Erythroblast (primary cell): ENCODE data around the gene KCNJ16.

Experiments used
- DNase-seq, 2 experiments: peaks; one replicate each; lab custom pipeline; 2025; lab: John Stamatoyannopoulos, UW
- GATA1 ChIP-seq: IDR thresholded peaks from 2 replicates; pipeline ENCODE4 v1.6.1; 2011; ENCODE audit warnings: low read depth, mild to moderate bottlenecking, control low read depth, low read length, moderate library complexity
- POLR2A ChIP-seq: IDR thresholded peaks from 2 replicates; pipeline ENCODE4 v1.6.1; 2011; ENCODE audit warnings: mild to moderate bottlenecking, low read length

Gene KCNJ16

DNA sequence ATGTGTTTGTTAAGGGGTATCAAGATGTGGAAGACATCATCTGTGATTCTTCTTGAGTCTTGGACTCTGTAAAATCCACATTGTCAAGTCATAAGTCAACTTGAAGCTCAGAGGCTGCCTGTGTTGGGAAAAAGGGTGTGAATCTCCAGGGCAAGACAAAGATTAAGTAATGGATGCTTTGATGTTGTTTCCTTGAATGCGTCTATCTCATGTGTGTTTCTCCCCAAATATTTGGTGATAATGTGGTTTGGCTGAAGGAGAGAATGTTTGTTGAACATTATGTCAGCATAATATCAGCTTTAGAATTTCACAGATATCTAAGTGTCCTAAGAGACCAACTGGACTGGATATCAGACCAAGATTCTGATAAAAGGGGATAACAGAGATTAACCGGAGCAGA, 24.1 kb upstream of the KCNJ16 start:
- no peak for TF ChIP-seq POLR2A
- DNase-seq: no peak

DNA sequence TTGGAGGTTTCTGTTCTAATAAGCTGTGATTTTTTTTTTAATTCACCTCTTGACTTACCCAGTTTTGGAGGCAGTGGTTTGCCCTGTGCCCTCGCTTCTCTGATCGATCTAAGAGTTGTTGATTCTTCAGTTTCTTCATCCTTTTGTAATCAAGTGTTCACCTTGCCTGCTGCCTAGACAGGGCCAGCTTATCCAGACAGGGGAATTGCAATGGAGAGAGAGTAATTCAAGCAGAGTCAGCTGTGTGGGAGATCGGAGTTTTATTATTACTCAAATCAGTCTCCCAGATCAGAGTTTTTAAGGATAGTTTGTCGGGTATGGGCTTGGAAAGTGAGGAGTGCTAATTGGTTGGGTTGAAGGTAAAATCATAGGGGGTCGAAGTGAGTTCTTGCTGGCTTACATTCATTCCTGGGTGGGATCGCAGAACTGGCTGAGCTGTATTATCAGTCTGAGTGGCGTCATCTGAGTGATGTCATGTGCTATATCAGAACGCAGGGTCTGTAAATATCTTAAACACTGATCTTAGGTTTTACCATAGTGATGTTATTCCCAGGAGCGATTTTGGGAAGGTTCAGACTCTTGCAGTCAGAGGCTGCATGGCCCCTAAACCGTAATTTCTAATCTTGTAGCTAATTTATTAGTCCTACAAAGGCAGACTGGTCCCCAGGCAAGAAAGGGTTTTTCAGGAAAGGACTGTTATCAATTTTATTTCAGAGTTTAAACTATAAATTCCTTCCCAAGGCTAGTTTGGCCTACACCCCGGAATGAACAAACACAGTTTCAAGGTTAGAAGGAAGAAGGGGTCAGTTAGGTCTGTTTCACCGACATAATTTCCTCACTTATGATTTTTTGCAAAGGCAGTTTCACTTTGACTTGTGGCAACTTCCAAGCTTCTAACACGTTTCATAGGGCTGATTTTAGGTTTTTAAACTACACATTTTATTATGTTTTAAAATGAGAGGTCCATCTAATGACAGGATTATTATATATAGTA, 21.5 kb upstream of the KCNJ16 start:
- no peak for DNase-seq
- no peak for TF ChIP-seq POLR2A
- no peak for TF ChIP-seq GATA1

DNA sequence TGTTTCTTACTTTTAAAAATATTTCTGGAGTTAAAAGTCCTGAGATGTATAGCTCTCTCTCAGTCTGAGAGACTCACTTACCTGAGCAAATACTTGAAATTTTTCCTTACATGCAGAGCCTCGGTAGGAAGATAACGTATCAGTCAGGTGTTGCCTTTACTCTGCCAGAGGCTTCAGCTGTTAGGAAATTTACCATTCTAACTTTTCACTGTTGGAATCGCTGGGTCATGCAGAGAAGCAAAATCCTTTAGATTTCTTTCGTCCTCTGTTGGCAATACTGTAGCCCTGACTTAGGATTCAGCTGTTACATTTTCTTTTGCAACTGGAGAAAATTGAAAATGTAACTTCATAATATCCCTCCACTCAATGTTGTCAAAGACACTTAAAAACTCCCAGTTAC, 20.0 kb upstream of the KCNJ16 start:
- TF ChIP-seq POLR2A (no peak), GATA1 (no peak)
- DNase-seq: no peak

DNA sequence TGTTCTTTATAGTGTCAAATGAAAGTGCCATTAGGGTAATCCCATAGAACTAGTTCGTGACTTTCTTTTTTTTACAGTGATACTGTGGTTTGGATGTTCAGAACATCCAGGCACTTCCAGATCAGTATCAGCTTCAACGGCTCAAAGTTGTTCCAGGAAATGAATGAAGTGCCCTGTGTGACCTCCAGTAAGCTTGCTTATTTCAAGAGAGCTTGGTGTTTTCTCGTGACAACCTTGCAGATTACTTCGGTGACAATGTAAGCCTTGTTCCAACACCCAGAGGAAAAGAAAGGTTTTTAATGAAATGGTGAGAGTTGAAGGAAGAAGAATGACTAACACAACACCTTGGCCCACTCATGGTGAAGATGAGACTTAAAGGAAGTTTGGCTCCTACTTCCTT, 16.0 kb upstream of the KCNJ16 start:
- TF ChIP-seq GATA1: no peak
- no peak for TF ChIP-seq POLR2A
- DNase-seq: no peak

DNA sequence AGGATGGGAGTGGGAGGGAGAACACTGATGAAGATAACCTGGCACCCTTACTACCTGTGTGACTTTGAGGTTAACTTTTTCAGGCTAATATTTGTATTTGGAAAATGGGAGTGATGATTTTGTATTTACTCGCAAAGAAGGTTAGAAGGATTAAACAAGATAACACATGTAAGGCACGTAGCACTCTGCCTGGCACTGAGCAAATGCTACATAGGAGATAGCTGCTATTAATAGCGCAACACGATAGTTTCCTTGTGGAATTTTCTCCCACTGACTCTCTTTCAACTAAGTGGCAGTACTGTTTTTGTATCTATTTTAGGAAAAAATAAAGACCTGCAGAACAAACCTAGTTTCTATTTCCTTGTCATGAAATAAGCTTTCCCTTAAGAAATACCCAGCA, 15.4 kb upstream of the KCNJ16 start:
- no peak for DNase-seq
- TF ChIP-seq POLR2A: no peak
- TF ChIP-seq GATA1: no peak

DNA sequence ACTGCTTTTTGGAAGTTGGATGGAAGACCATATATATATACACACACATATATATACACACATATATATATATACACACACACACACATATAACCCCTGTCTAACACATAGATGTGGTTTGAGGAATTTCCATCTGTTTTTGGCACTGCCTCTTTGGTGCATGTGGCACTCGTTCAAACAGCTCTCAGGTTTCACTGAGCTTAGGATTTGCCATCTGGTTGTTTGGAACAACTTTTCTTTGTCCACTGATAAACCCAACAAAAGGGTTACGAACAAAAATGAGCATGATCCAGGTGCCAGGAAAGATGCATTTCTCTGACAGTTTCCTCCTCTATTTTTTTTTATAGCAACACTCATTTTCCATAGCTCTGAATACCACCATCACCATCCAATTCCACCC, 14.6 kb upstream of the KCNJ16 start:
- no peak for DNase-seq
- TF ChIP-seq POLR2A: no peak
- TF ChIP-seq GATA1: no peak

DNA sequence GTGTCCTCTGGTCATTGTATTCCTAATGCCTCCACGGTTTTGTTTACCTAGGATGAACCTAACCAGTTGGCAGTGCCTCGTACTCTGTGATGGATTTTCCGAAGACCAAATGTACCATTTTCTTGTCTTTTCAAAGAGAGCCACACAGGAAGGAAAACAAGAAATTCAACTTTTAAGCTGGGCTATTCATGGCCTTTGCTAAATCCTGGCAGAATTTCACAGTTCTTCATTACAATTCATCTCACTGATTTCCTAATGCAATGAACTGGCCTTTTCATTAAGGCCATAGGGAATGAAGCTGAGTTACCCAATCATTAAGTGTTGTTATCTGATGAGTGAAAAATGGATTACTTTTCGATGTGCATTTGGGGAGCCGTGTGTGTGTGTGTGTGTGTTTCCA, 7.9 kb upstream of the KCNJ16 start:
- no peak for DNase-seq
- TF ChIP-seq GATA1: no peak
- TF ChIP-seq POLR2A: no peak

DNA sequence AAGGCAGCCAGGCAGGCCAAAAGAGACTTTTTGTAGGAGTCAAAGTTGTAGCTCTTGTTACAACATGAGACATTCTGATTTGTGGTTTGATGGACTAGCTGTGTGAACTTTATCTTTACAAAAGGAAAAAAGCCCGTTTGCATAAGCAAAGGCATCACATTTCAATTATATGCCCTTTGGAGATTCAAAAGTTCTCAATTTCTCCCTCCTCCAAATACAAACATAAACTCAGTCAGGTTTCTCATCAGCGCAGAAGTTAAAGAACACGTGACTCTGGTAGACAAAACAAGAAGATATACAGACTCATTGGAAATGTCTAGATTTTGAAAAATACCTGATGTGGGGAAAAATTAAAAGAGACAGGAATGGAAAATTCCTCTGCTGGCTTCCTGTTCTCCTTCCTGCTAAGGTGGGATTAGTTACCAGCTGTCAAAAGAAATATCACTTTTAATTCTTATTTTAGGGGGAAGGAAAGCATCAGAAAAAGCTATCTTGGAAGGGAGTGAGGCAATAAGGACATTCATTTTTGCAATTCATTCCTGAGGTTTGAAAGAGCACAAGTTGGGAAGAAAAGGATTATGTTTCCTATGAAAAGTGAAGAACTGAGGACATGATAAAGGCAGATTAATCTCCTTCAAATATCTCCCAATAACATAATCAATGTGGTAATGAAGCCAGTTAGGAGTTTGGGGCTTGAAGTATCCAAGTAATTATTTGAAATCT, 4.6 kb upstream of the KCNJ16 start:
- no peak for TF ChIP-seq POLR2A
- TF ChIP-seq GATA1: no peak

DNA sequence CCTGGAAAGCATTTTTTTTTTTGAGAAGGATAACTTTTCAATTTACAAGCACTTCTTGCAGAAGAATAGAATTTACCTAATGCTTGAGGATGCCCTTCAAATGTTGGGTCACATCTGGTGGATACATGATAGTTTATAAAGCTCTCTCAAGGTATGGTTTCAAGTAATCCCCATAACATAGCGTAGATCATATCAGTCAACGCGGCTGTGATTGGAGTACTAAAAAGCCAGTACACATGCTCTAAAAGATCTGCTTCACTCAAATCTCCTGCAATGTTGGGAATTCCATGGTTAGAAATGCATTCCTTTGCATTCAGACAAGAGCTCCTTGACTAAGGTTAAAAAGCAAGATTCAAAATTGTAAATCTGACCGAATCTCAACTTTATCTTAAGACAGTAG, 3.9 kb upstream of the KCNJ16 start:
- TF ChIP-seq GATA1 (no peak), POLR2A (no peak)
- DNase-seq: no peak

More for the DNA sequence above, 4.6 kb upstream of the KCNJ16 start:
- no peak for DNase-seq

DNA sequence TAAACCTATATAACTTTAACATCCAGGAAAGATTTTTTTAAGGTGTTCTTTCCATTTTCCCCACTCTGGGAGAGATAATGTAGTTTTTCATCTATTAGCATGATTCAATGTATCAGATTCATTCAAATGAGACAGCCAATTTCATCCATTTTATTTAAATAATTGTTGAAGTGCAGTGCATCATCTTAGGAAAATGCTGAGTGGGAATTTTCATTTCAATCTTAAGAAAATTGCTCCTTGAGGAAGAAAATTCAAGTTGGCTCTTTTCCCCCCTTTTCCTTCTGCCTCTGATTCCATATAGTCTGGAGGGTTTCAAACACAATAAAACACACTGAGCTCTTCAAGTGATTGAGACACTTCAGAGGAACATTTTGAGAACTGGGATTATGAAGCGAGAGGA, 3.4 kb upstream of the KCNJ16 start:
- TF ChIP-seq GATA1 (no peak), POLR2A (no peak)
- no peak for DNase-seq

DNA sequence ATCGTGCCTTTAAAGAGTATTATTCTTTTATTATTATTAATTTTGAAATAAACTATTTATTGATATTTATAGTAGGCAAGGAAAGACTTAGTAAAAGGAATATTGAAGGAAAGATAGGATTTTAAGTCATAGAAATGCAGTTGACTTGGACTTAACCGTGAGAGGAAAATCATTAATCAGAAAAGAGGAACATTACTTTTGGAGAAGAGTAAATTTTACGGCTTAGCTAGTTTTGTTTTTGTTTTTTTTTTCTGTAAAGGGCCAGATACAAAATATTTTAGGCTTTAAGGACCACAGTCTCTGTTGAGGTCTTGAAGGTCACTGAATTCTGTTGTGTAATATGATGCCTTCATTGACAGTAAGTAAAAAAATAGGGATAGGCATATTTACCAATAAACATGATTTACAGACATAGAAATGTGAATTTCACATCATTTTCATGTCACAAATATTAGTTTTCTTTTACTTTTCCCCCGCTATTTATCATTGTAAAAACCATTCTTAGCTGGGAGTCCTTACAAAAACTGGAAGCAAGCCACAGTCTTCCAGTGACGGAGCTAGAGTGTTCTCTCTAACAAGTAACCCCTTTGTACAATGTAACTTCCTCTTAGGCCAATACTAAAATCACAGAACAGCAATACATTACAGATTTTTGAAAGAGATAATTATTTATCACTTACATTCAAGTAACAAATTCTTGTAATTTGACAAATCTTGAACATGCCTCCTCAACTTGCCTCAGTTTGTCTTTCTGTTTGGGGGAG, 2.3 kb upstream of the KCNJ16 start:
- no peak for DNase-seq
- TF ChIP-seq GATA1 (no peak), POLR2A (no peak)

DNA sequence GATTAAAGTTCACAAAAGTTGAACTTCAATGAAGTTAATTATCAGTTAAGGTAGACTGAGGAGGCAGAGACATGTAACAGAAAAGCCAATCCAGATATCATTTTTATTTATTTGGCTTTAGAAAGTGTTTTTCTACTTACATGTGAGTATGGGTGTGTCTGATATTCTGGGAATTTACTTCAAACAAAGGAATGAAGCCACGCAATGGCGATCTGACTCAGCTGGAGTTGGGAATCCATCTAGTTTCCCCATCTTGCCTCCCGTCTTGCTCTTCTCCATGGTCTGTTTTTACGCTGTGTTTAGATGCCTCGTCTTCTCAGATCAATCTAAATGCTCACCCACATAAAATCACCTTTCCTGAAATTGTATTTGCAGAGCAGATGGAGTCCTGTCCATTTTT, 1.7 kb upstream of the KCNJ16 start:
- DNase-seq: no peak
- no peak for TF ChIP-seq POLR2A
- no peak for TF ChIP-seq GATA1

DNA sequence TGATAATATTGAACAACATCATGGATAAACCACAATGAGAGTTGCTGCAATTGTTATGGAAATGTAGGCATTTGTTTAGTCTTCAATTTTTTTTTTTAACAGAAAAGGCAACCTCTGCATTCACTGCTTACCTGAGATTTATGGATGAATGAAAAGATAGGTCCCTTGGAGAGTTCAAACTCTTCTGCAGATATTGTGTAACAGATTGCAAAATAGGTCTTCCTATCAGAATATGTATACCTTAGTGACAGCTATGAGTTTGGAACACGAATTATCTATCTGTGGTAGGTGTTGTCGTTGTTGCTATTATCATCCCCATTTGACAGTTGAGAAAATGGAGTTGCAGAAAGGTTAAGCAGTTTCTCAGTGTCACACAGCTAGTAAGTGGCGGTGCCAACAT, 1.2 kb upstream of the KCNJ16 start:
- TF ChIP-seq GATA1 (no peak), POLR2A (no peak)
- no peak for DNase-seq
